Neural cell (in vitro differentiated cells): ENCODE data around the gene SAMD14. TPM values are rescaled to one million over a fixed set of nuclear protein-coding genes. Genes with fewer than 3 reads are reported as not detected.

Experiments
- H2AFZ ChIP-seq: fragments of 200-600, 300-800 bp; sonication (generic), shearing (Covaris generic); 2 replicates; pipeline ENCODE4 v1.6.0; 2014; ENCODE audit warnings: low read depth, mild to moderate bottlenecking, antibody characterized with exemption, low read length, moderate library complexity
- H3F3A ChIP-seq: fragments of 200-600 bp; shearing (Covaris generic); 2 replicates; pipeline ENCODE4 v1.6.1; 2016; ENCODE audit warnings: mild to moderate bottlenecking, moderate library complexity, mixed read lengths, antibody characterized with exemption, low read length; ENCODE audit not compliant: insufficient read depth, poor library complexity, severe bottlenecking
- H3K27ac ChIP-seq: fragments of 200-600, 300-800 bp; sonication (generic), shearing (Covaris generic); 2 replicates; pipeline ENCODE4 v1.5.1; 2014; ENCODE audit warnings: mild to moderate bottlenecking, low read length, moderate library complexity
- H3K27me3 ChIP-seq: fragments of 300-800, 200-600 bp; sonication (generic), shearing (Covaris generic); 2 replicates; pipeline ENCODE4 v1.6.0; 2014; ENCODE audit warnings: mild to moderate bottlenecking, low read depth, low read length, moderate library complexity; ENCODE audit not compliant: insufficient read depth
- H3K36me3 ChIP-seq: fragments of 300-800, 200-600 bp; sonication (generic), shearing (Covaris generic); 2 replicates; pipeline ENCODE4 v1.5.1; 2014; ENCODE audit warnings: mild to moderate bottlenecking, antibody characterized with exemption, low read length, moderate library complexity; ENCODE audit not compliant: insufficient read depth
- H3K4me2 ChIP-seq: fragments of 300-800, 200-600 bp; sonication (generic), shearing (Covaris generic); 2 replicates; pipeline ENCODE4 v1.6.0; 2014; ENCODE audit warnings: mild to moderate bottlenecking, low read length
- H3K4me3 ChIP-seq: fragments of 300-800, 200-600 bp; sonication (generic), shearing (Covaris generic); 2 replicates; pipeline ENCODE4 v1.5.1; 2014; ENCODE audit warnings: mild to moderate bottlenecking, low read length, moderate library complexity
- H3K79me2 ChIP-seq: fragments of 200-600 bp; shearing (Covaris generic); replicated peaks from 2 replicates; pipeline ENCODE4 v1.6.0; 2014; ENCODE audit warnings: mild to moderate bottlenecking, low read length, moderate library complexity; ENCODE audit not compliant: insufficient read depth
- H3K9ac ChIP-seq: fragments of 300-800, 200-600 bp; sonication (generic), shearing (Covaris generic); 2 replicates; pipeline ENCODE4 v1.6.1; 2016; ENCODE audit warnings: mild to moderate bottlenecking, low read length, mixed read lengths
- H3K9me2 ChIP-seq: fragments of 200-600 bp; shearing (Covaris generic); 2 replicates; pipeline ENCODE4 v1.6.1; 2016; ENCODE audit warnings: mild to moderate bottlenecking, low read length, mixed read lengths; ENCODE audit not compliant: insufficient read depth
- H3K9me3 ChIP-seq: fragments of 200-600, 300-800 bp; sonication (generic), shearing (Covaris generic); 2 replicates; pipeline ENCODE4 v1.6.1; 2016; ENCODE audit warnings: mild to moderate bottlenecking, mixed run types, low read length, moderate library complexity, mixed read lengths
- H4K20me1 ChIP-seq: fragments of 200-600 bp; shearing (Covaris generic); 2 replicates; pipeline ENCODE4 v1.6.1; 2016; ENCODE audit warnings: mild to moderate bottlenecking, mixed run types; ENCODE audit not compliant: insufficient read depth
- EP300 ChIP-seq: fragments of 450-650 bp; conservative IDR thresholded peaks from 2 replicates; pipeline ENCODE4 v1.6.1; 2014; ENCODE audit warnings: antibody characterized with exemption, mild to moderate bottlenecking, moderate library complexity; ENCODE audit not compliant: poor library complexity, severe bottlenecking
- EZH2 ChIP-seq: fragments of 200-600, 300-800 bp; shearing (Covaris generic), sonication (generic); IDR thresholded peaks from 2 replicates; pipeline ENCODE4 v1.6.1; 2014; ENCODE audit warnings: antibody characterized with exemption, low read length, borderline replicate concordance, mild to moderate bottlenecking; ENCODE audit not compliant: insufficient read depth, poor library complexity, severe bottlenecking
- MXI1 ChIP-seq: fragments of 450-650 bp; conservative IDR thresholded peaks from 2 replicates; pipeline ENCODE4 v1.6.1; 2014; ENCODE audit warnings: antibody characterized with exemption, mild to moderate bottlenecking; ENCODE audit not compliant: poor library complexity, severe bottlenecking
- POLR2AphosphoS5 ChIP-seq: IDR thresholded peaks from 2 replicates; pipeline ENCODE4 v1.6.1; 2012
- RAD21 ChIP-seq: fragments of 450-650 bp; conservative IDR thresholded peaks from 2 replicates; pipeline ENCODE4 v1.6.1; 2014; ENCODE audit warnings: antibody characterized with exemption, mild to moderate bottlenecking, moderate library complexity
- SMC3 ChIP-seq: fragments of 450-650 bp; conservative IDR thresholded peaks from 2 replicates; pipeline ENCODE4 v1.6.1; 2014; ENCODE audit warnings: antibody characterized with exemption, mild to moderate bottlenecking, moderate library complexity; ENCODE audit not compliant: poor library complexity
- TAF1 ChIP-seq: IDR thresholded peaks from 2 replicates; pipeline ENCODE4 v1.6.1; 2012; ENCODE audit warnings: low read depth
- polyA plus RNA-seq: library from polyadenylated mRNA; depleted of rRNA; stranded (reverse); fragments of >200 nt; gene quantifications from 2 replicates; pipeline ENCODE4 v1.2.3, GENCODE V29; 2014
- TF ChIP-seq, protein P1 (sequence below): fragments of 450-650 bp; IDR thresholded peaks from 2 replicates; pipeline ENCODE4 v1.5.1; 2014; ENCODE audit warnings: antibody characterized with exemption, mild to moderate bottlenecking, moderate library complexity; ENCODE audit not compliant: poor library complexity, severe bottlenecking

SAMD14 gene
- polyA plus RNA-seq, 1 donor from 2014 or later, result 105 TPM

DNA sequence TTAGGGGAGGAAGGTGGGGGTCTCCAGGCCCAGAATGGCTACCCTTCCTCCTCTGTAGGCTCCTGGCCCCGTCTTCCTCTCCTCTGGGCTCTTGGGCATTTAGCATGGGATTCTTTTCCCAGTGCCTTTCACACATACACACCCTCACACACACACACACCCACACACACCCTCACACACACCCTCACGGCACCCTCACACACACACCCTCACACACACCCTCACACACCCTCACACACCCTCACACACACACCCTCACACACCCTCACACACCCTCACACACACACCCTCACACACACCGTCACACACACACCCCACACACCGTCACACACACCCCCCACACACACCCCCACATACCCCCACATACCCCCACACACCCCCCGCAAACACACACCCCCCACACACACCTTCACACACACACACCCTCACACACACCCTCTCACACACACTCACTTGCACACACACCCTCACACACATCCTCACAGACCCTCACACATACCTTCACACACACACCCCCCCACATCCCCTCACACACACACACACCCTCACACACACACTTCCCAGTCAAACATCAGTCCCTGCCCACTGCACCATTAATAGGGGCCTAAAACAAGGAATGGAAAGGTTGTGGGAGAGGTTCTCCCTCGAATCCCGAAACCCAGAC is 36.7 kb upstream of the SAMD14 start:
- no peaks in the 10 kb centered on the region for H3K9me2 ChIP-seq
- no peaks in the 10 kb centered on the region for H3K27me3 ChIP-seq
- H3K4me3 ChIP-seq, result no peak overlapping the region
- H3K9me3 ChIP-seq, result no peaks in the 10 kb centered on the region
- no peaks in the 10 kb centered on the region for H3K36me3 ChIP-seq
- H3K9ac ChIP-seq, result no peak overlapping the region
- TF ChIP-seq POLR2AphosphoS5 (no peak), SMC3 (no peak), RAD21 (no peak), TAF1 (no peak), EP300 (no peak), EZH2 (no peak), MXI1 (no peak)
- TF ChIP-seq, protein P1, sequence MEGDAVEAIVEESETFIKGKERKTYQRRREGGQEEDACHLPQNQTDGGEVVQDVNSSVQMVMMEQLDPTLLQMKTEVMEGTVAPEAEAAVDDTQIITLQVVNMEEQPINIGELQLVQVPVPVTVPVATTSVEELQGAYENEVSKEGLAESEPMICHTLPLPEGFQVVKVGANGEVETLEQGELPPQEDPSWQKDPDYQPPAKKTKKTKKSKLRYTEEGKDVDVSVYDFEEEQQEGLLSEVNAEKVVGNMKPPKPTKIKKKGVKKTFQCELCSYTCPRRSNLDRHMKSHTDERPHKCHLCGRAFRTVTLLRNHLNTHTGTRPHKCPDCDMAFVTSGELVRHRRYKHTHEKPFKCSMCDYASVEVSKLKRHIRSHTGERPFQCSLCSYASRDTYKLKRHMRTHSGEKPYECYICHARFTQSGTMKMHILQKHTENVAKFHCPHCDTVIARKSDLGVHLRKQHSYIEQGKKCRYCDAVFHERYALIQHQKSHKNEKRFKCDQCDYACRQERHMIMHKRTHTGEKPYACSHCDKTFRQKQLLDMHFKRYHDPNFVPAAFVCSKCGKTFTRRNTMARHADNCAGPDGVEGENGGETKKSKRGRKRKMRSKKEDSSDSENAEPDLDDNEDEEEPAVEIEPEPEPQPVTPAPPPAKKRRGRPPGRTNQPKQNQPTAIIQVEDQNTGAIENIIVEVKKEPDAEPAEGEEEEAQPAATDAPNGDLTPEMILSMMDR, result no peak
- H2AFZ ChIP-seq, result no peak overlapping the region
- no peaks in the 10 kb centered on the region for H4K20me1 ChIP-seq
- H3K27ac ChIP-seq, result no peak overlapping the region
- no peaks in the 10 kb centered on the region for H3F3A ChIP-seq
- no peak overlapping the region for H3K4me2 ChIP-seq
- no peaks in the 10 kb centered on the region for H3K79me2 ChIP-seq

DNA sequence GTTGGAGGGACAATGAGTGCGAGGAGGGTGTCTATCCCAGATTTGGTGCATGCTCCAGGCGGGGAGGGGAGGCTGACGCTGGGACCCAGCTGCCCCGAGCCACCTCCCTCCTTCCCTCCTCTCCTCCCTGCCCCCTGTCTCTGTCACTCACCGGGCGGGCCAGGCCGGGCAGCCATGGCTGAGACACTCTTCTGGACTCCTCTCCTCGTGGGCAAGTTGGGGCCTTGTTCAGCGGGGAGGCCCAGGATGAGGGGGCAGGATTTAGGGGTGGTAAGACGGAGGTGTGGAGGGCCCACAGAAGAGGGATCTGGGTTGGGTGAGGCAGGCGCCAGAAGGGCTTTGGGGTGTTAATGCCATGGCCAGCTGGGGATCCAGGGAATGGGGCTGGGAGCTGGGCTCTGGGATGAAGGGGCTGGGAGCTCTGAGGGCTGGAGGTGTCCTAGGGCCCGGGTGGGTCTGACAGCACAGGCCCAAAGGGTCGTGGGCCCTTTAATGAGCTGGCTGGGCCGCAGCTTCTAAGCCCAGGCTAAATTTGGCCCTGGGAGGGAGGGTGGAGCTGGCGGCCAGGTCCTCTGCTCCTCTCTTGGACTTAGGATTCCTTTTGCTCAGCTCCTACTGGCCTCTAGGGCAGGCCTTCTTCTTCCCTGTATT is 36.0 kb upstream of the SAMD14 start, which contains the start of gene SGCA:
Gene SGCA (plus strand): TSS at position 139 of the 651 bp plus-strand sequence. CDS start 36 bp downstream, at position 175.
- no peaks in the 10 kb centered on the region for H3K36me3 ChIP-seq
- no peak within 1 kb of the TSS for H3K27ac ChIP-seq
- H3K9me3 ChIP-seq, result no peaks in the 10 kb centered on the region
- no peaks in the 10 kb centered on the region for H4K20me1 ChIP-seq
- H3K4me2 ChIP-seq, result no peak within 1 kb of the TSS
- no peak within 1 kb of the TSS for H2AFZ ChIP-seq
- H3K9me2 ChIP-seq, result no peaks in the 10 kb centered on the region
- no peaks in the 10 kb centered on the region for H3K79me2 ChIP-seq
- H3K27me3 ChIP-seq, result no peaks in the 10 kb centered on the region
- no peak within 1 kb of the TSS for H3K4me3 ChIP-seq
- TF ChIP-seq RAD21 (no peak), POLR2AphosphoS5 (no peak), EP300 (no peak)
- TF ChIP-seq, protein P1, result no peak
- no peaks in the 10 kb centered on the region for H3F3A ChIP-seq
- no peak within 1 kb of the TSS for H3K9ac ChIP-seq
